Suppressor macrophage (primary cell): ENCODE results near the gene MTTP.

Experiments used
- DNase-seq, 4 experiments: peaks; one replicate each; pipeline ENCODE4 v3.0.0-alpha.2; 2020 to 2022

MTTP gene

DNA sequence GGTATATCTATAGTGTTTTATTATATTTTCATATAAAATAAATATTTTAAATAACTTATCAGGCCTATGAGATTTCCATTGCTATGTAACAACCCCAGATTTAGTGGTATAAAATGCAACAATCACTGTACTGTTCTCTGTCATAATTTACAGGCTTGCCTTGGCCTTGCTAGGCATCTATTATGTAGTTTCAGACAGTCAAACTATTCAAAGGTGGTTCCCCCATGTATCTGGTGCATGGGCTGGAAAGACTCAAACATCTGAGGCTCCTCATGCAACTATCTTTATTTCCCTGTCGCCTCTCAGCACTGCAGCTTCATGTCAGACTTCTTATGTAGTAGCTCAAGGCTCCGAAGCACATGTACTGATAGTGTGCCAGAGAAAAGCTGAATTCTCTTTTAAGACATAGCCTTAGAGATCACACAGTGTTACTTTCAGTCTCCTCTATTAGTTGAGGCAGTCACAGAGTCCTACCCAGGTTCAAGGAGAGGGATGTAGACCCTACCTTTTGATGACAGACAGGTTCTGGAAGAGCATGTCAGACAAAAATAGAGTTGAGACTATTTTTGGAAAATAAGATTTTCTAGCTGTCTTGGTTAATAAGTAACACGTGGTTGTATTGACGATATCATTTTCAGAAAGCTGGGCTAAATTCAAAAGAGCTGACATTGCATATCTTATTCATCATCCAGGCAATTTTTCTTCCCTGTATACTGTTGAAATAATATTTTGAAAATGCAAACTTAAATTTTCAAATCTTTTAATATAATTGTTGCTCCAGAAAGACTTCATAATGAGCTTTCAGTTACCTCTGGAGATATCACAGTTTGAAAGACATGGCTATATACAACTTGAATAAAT lies 19.4 kb downstream of the MTTP start:
- no peak for DNase-seq

DNA sequence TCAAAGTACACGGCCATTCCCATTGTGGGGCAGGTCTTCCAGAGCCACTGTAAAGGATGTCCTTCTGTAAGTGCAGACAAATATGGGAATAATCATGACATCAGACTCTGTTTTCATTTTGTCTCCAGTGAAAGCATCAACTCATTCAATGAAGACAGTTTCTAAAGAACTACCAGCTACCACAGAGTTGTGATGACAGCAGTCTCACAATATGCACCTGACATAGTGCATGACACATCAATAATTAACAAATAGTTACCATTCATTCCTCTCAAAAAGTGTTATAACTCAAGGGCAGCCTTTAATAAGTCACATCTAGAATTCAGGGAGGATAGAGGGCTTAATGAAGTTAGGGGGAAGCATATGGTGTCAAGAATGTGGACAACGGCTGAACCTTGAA lies 20.2 kb downstream of the MTTP start:
- no peak for DNase-seq

DNA sequence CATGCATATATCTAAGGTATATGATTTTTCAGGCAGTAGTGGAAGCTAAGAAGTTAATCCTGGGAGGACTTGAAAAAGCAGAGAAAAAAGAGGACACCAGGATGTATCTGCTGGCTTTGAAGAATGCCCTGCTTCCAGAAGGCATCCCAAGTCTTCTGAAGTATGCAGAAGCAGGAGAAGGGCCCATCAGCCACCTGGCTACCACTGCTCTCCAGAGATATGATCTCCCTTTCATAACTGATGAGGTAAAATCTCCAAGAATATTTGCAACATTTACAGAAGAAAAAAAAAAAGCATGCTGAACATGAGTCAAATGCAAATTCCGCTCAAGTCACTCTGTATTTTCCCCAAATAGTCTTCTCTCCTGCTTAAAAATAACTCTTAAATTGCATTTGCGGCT lies 32.1 kb downstream of the MTTP start:
- DNase-seq: no peak

GRCh38 chr4:99608417-99608816 lies 33.8 kb downstream of the MTTP start:
- DNase-seq: no peak

DNA sequence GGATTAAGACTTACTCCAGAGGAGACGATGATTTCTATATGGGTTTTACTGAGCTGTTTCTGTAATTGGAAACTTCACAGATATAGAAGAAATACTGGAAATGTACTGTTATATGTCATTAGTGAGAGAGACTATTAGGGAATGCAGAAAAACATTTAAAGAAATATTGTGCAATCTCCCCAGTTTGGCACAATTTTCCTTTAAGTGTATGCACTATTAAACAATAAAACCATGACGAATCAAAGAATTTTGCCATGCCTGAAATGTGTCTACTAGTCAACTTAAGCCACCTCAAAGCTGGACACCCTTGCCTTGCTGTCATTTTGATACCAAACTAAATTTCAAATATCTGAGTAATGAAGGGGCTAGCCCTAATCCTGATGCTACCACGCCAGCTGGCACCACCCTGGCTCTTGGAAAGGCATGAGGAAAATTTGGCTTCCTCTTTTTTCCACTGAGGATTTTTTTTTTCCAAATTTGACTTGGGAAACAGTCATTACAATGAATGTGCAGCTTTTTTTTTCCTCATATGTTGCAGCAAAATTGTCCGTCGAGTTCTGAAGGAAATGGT lies 36.1 kb downstream of the MTTP start:
- no peak for DNase-seq

- no peak for DNase-seq
These were observed 37.7 kb downstream of the MTTP start for GRCh38 chr4:99612281-99612680.

- no peak for DNase-seq
These were observed 38.1 kb downstream of the MTTP start for GRCh38 chr4:99612704-99613103.

DNA sequence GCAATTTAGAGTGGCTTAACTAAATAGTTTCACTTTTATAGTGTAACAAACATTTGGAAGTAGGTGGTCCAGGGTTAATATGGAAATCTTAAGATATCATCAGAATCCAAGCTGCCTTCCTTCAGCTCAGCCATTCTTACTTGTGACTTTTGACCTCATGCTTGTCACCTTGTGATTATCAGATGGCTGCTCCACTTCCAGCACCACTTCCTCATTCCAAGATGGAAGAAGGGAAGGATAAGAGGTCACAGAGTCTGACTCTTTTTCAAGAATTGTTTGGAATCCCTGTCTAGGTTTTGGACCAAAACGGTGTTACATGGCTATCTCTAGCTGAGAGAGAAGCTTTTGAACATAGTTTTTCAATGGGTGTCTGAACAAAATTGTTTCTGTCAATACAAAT lies 39.9 kb downstream of the MTTP start:
- peak in 3 of 4 experiments; percentile 4 to 10 (median 9) for DNase-seq

GRCh38 chr4:99615170-99615820 lies 40.7 kb downstream of the MTTP start:
- DNase-seq: no peak

DNA sequence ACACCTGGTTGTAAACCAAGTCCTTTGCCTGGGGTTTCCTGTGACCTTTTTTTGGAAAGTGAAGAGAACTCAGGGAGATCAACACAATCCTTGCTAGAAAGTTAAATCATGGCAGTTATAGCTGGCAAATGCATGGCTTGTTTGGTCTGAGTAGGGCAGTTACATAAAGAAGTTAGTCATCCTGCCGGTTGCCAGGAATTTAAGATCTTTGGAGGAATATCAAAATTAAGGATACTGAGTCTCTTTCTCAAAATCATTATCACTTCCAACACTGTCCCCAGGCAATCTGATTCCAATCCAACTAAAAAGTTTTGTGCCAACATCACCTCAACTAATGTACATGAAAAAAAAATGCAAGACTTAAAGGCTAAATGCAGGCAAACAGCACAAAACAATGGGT lies 42.8 kb downstream of the MTTP start:
- no peak for DNase-seq

- no peak for DNase-seq
These were observed 47.7 kb downstream of the MTTP start for GRCh38 chr4:99622341-99622740.

GRCh38 chr4:99624141-99624719 lies 49.6 kb downstream of the MTTP start:
- no peak for DNase-seq

DNA sequence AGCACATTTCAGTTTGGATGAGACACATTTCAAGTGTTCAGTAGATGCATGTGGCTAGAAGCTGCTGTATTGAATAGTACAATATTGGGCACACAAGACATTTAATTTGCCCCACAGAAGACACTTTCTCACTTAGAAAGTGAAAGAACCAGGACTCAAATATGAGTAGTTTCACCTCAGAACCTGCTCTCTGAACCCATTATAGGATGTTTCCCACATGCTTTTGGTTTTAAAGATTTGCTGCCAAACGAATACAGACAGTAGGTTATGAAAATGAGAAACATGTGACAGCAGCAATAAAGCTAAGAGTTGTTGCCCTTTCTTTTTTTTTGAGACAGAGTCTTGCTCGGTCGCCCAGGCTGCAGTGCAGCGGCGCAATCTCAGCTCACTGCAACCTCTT lies 50.7 kb downstream of the MTTP start:
- DNase-seq: no peak

- DNase-seq: no peak
These were observed 53.4 kb downstream of the MTTP start for GRCh38 chr4:99628040-99628439.

GRCh38 chr4:99629962-99630554 lies 55.4 kb downstream of the MTTP start:
- DNase-seq: no peak

GRCh38 chr4:99630857-99631360 lies 56.3 kb downstream of the MTTP start:
- no peak for DNase-seq

GRCh38 chr4:99633772-99634171 lies 59.1 kb downstream of the MTTP start:
- DNase-seq: no peak

GRCh38 chr4:99634742-99635360 lies 60.2 kb downstream of the MTTP start:
- DNase-seq: no peak

GRCh38 chr4:99635601-99636000 lies 61.0 kb downstream of the MTTP start:
- no peak for DNase-seq

- no peak for DNase-seq
These were observed 61.8 kb downstream of the MTTP start for GRCh38 chr4:99636422-99636821.

- no peak for DNase-seq
These were observed 62.5 kb downstream of the MTTP start for GRCh38 chr4:99637174-99637573.

DNA sequence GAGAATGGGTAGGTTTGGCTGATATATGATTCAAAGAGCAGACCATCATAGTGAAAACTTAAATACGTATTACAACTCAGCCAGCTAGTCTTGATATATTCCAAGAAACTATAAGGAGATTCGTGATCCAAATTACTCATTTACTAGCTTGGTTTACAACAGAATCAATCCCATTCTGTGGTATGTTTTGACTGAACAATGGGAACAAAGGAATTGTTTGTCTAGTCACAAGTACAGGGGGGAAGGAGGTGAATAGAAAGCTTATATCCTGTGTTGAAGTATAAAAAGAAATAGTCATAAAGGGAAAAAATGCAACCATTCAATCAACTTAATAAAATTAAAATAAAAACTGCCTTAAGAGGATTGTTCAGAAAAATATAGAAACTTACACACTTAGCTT lies 66.1 kb downstream of the MTTP start:
- no peak for DNase-seq
